OCI-LY1 (cell line): ENCODE data around the gene ZNF521.

ENCODE experiments used
- H2AFZ ChIP-seq: fragments of 200-600 bp; sonication (generic), shearing (Covaris generic); 2 replicates; pipeline ENCODE4 v1.6.0; 2014; ENCODE audit warnings: antibody characterized with exemption, mild to moderate bottlenecking, low read length
- H3F3A ChIP-seq: fragments of 200-600 bp; sonication (generic), shearing (Covaris generic); 2 replicates; pipeline ENCODE4 v1.6.0; 2014; ENCODE audit warnings: mild to moderate bottlenecking, antibody characterized with exemption, low read length, moderate library complexity; ENCODE audit not compliant: insufficient read depth
- H3K27ac ChIP-seq: fragments of 200-600 bp; sonication (generic); 2 replicates; pipeline ENCODE4 v1.5.1; 2014; ENCODE audit warnings: low read length, mixed run types, mild to moderate bottlenecking, low read depth; ENCODE audit not compliant: poor library complexity, severe bottlenecking
- H3K27me3 ChIP-seq: fragments of 200-600 bp; sonication (generic); 2 replicates; pipeline ENCODE4 v1.6.0; 2014; ENCODE audit warnings: antibody characterized with exemption, mild to moderate bottlenecking, low read length, moderate library complexity; ENCODE audit not compliant: insufficient read depth
- H3K36me3 ChIP-seq: fragments of 200-600 bp; sonication (generic); 2 replicates; pipeline ENCODE4 v1.6.1; 2014; ENCODE audit warnings: mild to moderate bottlenecking, antibody characterized with exemption, low read length, moderate library complexity, mixed read lengths; ENCODE audit not compliant: insufficient read depth
- H3K4me1 ChIP-seq: fragments of 200-600 bp; sonication (generic); 2 replicates; pipeline ENCODE4 v1.5.1; 2014; ENCODE audit warnings: mild to moderate bottlenecking, low read length, moderate library complexity; ENCODE audit not compliant: insufficient read depth, severe bottlenecking
- H3K4me2 ChIP-seq: fragments of 200-600 bp; sonication (generic), shearing (Covaris generic); 2 replicates; pipeline ENCODE4 v1.6.1; 2014; ENCODE audit warnings: low read length
- H3K4me3 ChIP-seq: fragments of 200-600 bp; sonication (generic); 2 replicates; pipeline ENCODE4 v1.5.1; 2014; ENCODE audit warnings: low read length, low read depth, mild to moderate bottlenecking, mixed read lengths; ENCODE audit not compliant: poor library complexity, severe bottlenecking
- H3K79me2 ChIP-seq: fragments of 200-600 bp; shearing (Covaris generic); 2 replicates; pipeline ENCODE4 v1.6.1; 2016; ENCODE audit warnings: mixed run types, low read length, mixed read lengths; ENCODE audit not compliant: insufficient read depth
- H3K9ac ChIP-seq: fragments of 200-600 bp; sonication (generic), shearing (Covaris generic); 2 replicates; pipeline ENCODE4 v1.6.1; 2014; ENCODE audit warnings: mild to moderate bottlenecking, low read length, mixed read lengths
- H3K9me2 ChIP-seq: fragments of 200-600 bp; sonication (generic), shearing (Covaris generic); 2 replicates; pipeline ENCODE4 v1.6.1; 2014; ENCODE audit warnings: low read depth, mild to moderate bottlenecking, low read length, mixed read lengths
- H3K9me3 ChIP-seq: fragments of 200-600 bp; shearing (Covaris generic); 2 replicates; pipeline ENCODE4 v1.6.1; 2014; ENCODE audit warnings: low read length, mixed read lengths
- H4K20me1 ChIP-seq: fragments of 200-600 bp; sonication (generic), shearing (Covaris generic); 2 replicates; pipeline ENCODE4 v1.6.0; 2016; ENCODE audit warnings: mild to moderate bottlenecking, low read length; ENCODE audit not compliant: insufficient read depth
- CTCF ChIP-seq: fragments of 200-600 bp; sonication (generic), shearing (Covaris generic); IDR thresholded peaks from 2 replicates; pipeline ENCODE4 v1.5.1; 2017; ENCODE audit warnings: mild to moderate bottlenecking, antibody characterized with exemption, low read length, moderate library complexity, mixed read lengths
- EZH2 ChIP-seq: fragments of 200-600 bp; sonication (generic), shearing (Covaris generic); IDR thresholded peaks from 2 replicates; pipeline ENCODE4 v1.8.0; 2017; ENCODE audit warnings: borderline replicate concordance, mixed run types, mild to moderate bottlenecking, antibody characterized with exemption, low read length, moderate library complexity, mixed read lengths

ZNF521 gene

GRCh38 chr18:25153426-25153825 is 198.5 kb downstream of the ZNF521 start:
- no peaks in the 10 kb centered on the region for H3K79me2 ChIP-seq
- H4K20me1 ChIP-seq: no peaks in the 10 kb centered on the region
- no peaks in the 10 kb centered on the region for H3K9me3 ChIP-seq
- no peak overlapping the region for H3K9ac ChIP-seq
- no peaks in the 10 kb centered on the region for H3K27me3 ChIP-seq
- H2AFZ ChIP-seq: no peak overlapping the region
- H3K4me3 ChIP-seq: no peak overlapping the region
- no peaks in the 10 kb centered on the region for H3K4me1 ChIP-seq
- TF ChIP-seq EZH2 (no peak), CTCF (no peak)
- no peaks in the 10 kb centered on the region for H3K36me3 ChIP-seq
- H3K27ac ChIP-seq: no peak overlapping the region
- H3K4me2 ChIP-seq: no peak overlapping the region
- H3F3A ChIP-seq: no peaks in the 10 kb centered on the region
- H3K9me2 ChIP-seq: no peaks in the 10 kb centered on the region

GRCh38 chr18:25147877-25148488 is 204.0 kb downstream of the ZNF521 start:
- Histone ChIP-seq H2AFZ (no peak overlapping the region), H3K79me2 (no peaks in the 10 kb centered on the region), H3K27ac (no peak overlapping the region), H3K9me3 (no peaks in the 10 kb centered on the region), H3F3A (no peaks in the 10 kb centered on the region), H3K36me3 (no peaks in the 10 kb centered on the region), H4K20me1 (no peaks in the 10 kb centered on the region), H3K9me2 (no peaks in the 10 kb centered on the region), H3K4me1 (no peaks in the 10 kb centered on the region), H3K9ac (no peak overlapping the region), H3K4me3 (no peak overlapping the region), H3K27me3 (no peaks in the 10 kb centered on the region), H3K4me2 (no peak overlapping the region)
- no peak for TF ChIP-seq EZH2

GRCh38 chr18:25146512-25146910 is 205.5 kb downstream of the ZNF521 start:
- Histone ChIP-seq H3K4me3 (no peak overlapping the region), H3K9ac (no peak overlapping the region), H3K4me1 (no peaks in the 10 kb centered on the region), H3K9me2 (no peaks in the 10 kb centered on the region), H3F3A (no peaks in the 10 kb centered on the region), H2AFZ (no peak overlapping the region), H3K79me2 (no peaks in the 10 kb centered on the region), H3K27ac (no peak overlapping the region), H3K9me3 (no peaks in the 10 kb centered on the region), H3K4me2 (no peak overlapping the region), H3K36me3 (no peaks in the 10 kb centered on the region), H3K27me3 (no peaks in the 10 kb centered on the region), H4K20me1 (no peaks in the 10 kb centered on the region)
- TF ChIP-seq CTCF (no peak), EZH2 (no peak)
